WTC11 (cell line): ENCODE measurements around the gene ZNF669. TPM values are rescaled to one million over a fixed set of nuclear protein-coding genes. Genes with fewer than 3 reads are reported as not detected.
A peak's percentile ranks its signal among the peaks of the same experiment; 100 is the strongest.

Experiments
- ATAC-seq: fragments of 200-7000 bp; cut with Tn5 transposase; 2 replicates; pipeline ENCODE4 v1.10.0; 2021; ENCODE audit warnings: mild to moderate bottlenecking, moderate library complexity
- CTCF ChIA-PET: fragments of 300-600 bp; sonication (Branson Sonifier 250); formaldehyde crosslinking; loops from one replicate; lab custom pipeline; 2021; ENCODE audit warnings: antibody characterized with exemption; lab: Charles Lee
- POLR2A ChIA-PET: fragments of 350-600 bp; sonication (Branson Sonifier 250); formaldehyde crosslinking; loops from one replicate; lab custom pipeline; 2021; ENCODE audit warnings: antibody characterized with exemption; lab: Charles Lee
- DNase-seq: peaks from one replicate; pipeline ENCODE4 v3.0.0; 2021; ENCODE audit warnings: low spot score
- H3K27ac Mint-ChIP-seq: 2 replicates; pipeline ENCODE4 v1.8.0; 2021; ENCODE audit warnings: mixed read lengths
- H3K27me3 Mint-ChIP-seq: 2 replicates; pipeline ENCODE4 v1.8.0; 2021; ENCODE audit warnings: low read depth, mild to moderate bottlenecking, moderate library complexity, mixed read lengths
- H3K36me3 Mint-ChIP-seq: 2 replicates; pipeline ENCODE4 v1.8.0; 2021; ENCODE audit warnings: mixed read lengths
- H3K4me1 Mint-ChIP-seq: 2 replicates; pipeline ENCODE4 v1.8.0; 2022; ENCODE audit warnings: mixed read lengths
- H3K4me3 Mint-ChIP-seq: 2 replicates; pipeline ENCODE4 v1.8.0; 2021; ENCODE audit warnings: mild to moderate bottlenecking, moderate library complexity, mixed read lengths
- H3K9me3 Mint-ChIP-seq: 2 replicates; pipeline ENCODE4 v1.8.0; 2021; ENCODE audit warnings: mixed read lengths
- CBFB ChIP-seq: sonication (generic); formaldehyde crosslinking; IDR thresholded peaks from 2 replicates; pipeline ENCODE4 v1.8.1; 2022; ENCODE audit warnings: mild to moderate bottlenecking, low read depth, missing genetic modification reagents
- FOXP1 ChIP-seq: sonication (generic); formaldehyde crosslinking; IDR thresholded peaks from 2 replicates; pipeline ENCODE4 v1.8.0; 2022; ENCODE audit warnings: missing genetic modification reagents, mild to moderate bottlenecking, moderate library complexity, borderline replicate concordance
- KAT7 ChIP-seq: sonication (generic); formaldehyde crosslinking; IDR thresholded peaks from 2 replicates; pipeline ENCODE4 v1.8.1; 2023; ENCODE audit warnings: missing genetic modification reagents, mild to moderate bottlenecking, borderline replicate concordance
- MYBL2 ChIP-seq: sonication (generic); formaldehyde crosslinking; IDR thresholded peaks from 2 replicates; pipeline ENCODE4 v1.8.1; 2023; ENCODE audit warnings: mild to moderate bottlenecking, moderate library complexity, missing genetic modification reagents
- NFYB ChIP-seq: sonication (generic); formaldehyde crosslinking; conservative IDR thresholded peaks from 2 replicates; pipeline ENCODE4 v1.8.0; 2022; ENCODE audit warnings: low read depth, missing genetic modification reagents
- NR1H2 ChIP-seq: sonication (generic); formaldehyde crosslinking; IDR thresholded peaks from 2 replicates; pipeline ENCODE4 v1.9.0; 2021; ENCODE audit warnings: mild to moderate bottlenecking, moderate library complexity, missing genetic modification reagents
- RORB ChIP-seq: fragments of 250-450 bp; sonication (Bioruptor Pico); IDR thresholded peaks from 2 replicates; pipeline ENCODE4 v1.9.0; 2021; ENCODE audit warnings: mild to moderate bottlenecking
- SP1 ChIP-seq: sonication (generic); formaldehyde crosslinking; conservative IDR thresholded peaks from 2 replicates; pipeline ENCODE4 v1.8.1; 2022; ENCODE audit warnings: missing genetic modification reagents
- ZBTB21 ChIP-seq: sonication (generic); formaldehyde crosslinking; IDR thresholded peaks from 2 replicates; pipeline ENCODE4 v1.8.1; 2023; ENCODE audit warnings: mild to moderate bottlenecking, missing genetic modification reagents, borderline replicate concordance
- ZNF138 ChIP-seq: sonication (generic); formaldehyde crosslinking; conservative IDR thresholded peaks from 2 replicates; pipeline ENCODE4 v1.8.1; 2022; ENCODE audit warnings: mild to moderate bottlenecking, moderate library complexity, missing genetic modification reagents
- total RNA-seq: library from RNA; stranded (reverse); gene quantifications from 3 replicates; pipeline ENCODE4 v1.2.3, GENCODE V29; 2021
- TF ChIP-seq, protein P1 (sequence below): fragments of 250-450 bp; sonication (Bioruptor Pico); IDR thresholded peaks from 2 replicates; pipeline ENCODE4 v1.9.0; 2021; ENCODE audit warnings: mild to moderate bottlenecking, borderline replicate concordance
- TF ChIP-seq, protein P2 (sequence below): sonication (generic); formaldehyde crosslinking; IDR thresholded peaks from 2 replicates; pipeline ENCODE4 v1.8.0; 2022; ENCODE audit warnings: mild to moderate bottlenecking, missing genetic modification reagents
- TF ChIP-seq, protein P3 (sequence below): sonication (generic); formaldehyde crosslinking; IDR thresholded peaks from 2 replicates; pipeline ENCODE4 v1.8.1; 2022; ENCODE audit warnings: mild to moderate bottlenecking, missing genetic modification reagents, moderate library complexity, borderline replicate concordance
- TF ChIP-seq, protein P4 (sequence below): sonication (generic); formaldehyde crosslinking; IDR thresholded peaks from 2 replicates; pipeline ENCODE4 v1.8.1; 2023; ENCODE audit warnings: mild to moderate bottlenecking, missing genetic modification reagents, moderate library complexity
- TF ChIP-seq, protein P5 (sequence below): sonication (generic); formaldehyde crosslinking; IDR thresholded peaks from 2 replicates; pipeline ENCODE4 v1.8.1; 2022; ENCODE audit warnings: low read depth, mild to moderate bottlenecking, moderate library complexity, missing genetic modification reagents, borderline replicate concordance
- TF ChIP-seq, protein P6 (sequence below): sonication (generic); formaldehyde crosslinking; conservative IDR thresholded peaks from 2 replicates; pipeline ENCODE4 v1.8.1; 2023; ENCODE audit warnings: mild to moderate bottlenecking, low read depth, missing genetic modification reagents, moderate library complexity
- TF ChIP-seq, protein P7 (sequence below): sonication (generic); formaldehyde crosslinking; IDR thresholded peaks from 2 replicates; pipeline ENCODE4 v1.8.0; 2022; ENCODE audit warnings: mild to moderate bottlenecking, missing genetic modification reagents
- TF ChIP-seq, protein P8 (sequence below): sonication (generic); formaldehyde crosslinking; IDR thresholded peaks from 2 replicates; pipeline ENCODE4 v1.8.1; 2023; ENCODE audit warnings: mild to moderate bottlenecking, missing genetic modification reagents

The ZNF669 gene
- total RNA-seq, 1 experiment from 2014 or later = 18.3 TPM

DNA sequence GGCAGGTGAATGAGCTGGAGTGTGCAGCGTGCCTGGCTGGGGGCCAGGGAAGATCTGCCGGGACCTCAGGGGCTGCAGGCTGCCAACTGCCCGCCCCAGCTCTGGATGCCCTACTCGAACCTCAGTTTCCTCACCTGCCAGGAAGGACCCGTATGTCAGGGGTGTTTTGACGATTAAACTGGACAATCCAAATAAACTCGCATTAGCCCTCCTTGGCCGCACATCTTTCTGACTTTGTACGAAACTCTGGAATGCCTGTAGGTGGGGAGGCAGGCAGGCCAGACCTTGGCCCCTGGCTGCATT lies 8.3 kb upstream of the ZNF669 start (continued):
- TF ChIP-seq, protein P1, sequence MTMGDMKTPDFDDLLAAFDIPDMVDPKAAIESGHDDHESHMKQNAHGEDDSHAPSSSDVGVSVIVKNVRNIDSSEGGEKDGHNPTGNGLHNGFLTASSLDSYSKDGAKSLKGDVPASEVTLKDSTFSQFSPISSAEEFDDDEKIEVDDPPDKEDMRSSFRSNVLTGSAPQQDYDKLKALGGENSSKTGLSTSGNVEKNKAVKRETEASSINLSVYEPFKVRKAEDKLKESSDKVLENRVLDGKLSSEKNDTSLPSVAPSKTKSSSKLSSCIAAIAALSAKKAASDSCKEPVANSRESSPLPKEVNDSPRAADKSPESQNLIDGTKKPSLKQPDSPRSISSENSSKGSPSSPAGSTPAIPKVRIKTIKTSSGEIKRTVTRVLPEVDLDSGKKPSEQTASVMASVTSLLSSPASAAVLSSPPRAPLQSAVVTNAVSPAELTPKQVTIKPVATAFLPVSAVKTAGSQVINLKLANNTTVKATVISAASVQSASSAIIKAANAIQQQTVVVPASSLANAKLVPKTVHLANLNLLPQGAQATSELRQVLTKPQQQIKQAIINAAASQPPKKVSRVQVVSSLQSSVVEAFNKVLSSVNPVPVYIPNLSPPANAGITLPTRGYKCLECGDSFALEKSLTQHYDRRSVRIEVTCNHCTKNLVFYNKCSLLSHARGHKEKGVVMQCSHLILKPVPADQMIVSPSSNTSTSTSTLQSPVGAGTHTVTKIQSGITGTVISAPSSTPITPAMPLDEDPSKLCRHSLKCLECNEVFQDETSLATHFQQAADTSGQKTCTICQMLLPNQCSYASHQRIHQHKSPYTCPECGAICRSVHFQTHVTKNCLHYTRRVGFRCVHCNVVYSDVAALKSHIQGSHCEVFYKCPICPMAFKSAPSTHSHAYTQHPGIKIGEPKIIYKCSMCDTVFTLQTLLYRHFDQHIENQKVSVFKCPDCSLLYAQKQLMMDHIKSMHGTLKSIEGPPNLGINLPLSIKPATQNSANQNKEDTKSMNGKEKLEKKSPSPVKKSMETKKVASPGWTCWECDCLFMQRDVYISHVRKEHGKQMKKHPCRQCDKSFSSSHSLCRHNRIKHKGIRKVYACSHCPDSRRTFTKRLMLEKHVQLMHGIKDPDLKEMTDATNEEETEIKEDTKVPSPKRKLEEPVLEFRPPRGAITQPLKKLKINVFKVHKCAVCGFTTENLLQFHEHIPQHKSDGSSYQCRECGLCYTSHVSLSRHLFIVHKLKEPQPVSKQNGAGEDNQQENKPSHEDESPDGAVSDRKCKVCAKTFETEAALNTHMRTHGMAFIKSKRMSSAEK (CRISPR knock-in tag) = no peak
- no peak for TF ChIP-seq CBFB
- TF ChIP-seq, protein P2, sequence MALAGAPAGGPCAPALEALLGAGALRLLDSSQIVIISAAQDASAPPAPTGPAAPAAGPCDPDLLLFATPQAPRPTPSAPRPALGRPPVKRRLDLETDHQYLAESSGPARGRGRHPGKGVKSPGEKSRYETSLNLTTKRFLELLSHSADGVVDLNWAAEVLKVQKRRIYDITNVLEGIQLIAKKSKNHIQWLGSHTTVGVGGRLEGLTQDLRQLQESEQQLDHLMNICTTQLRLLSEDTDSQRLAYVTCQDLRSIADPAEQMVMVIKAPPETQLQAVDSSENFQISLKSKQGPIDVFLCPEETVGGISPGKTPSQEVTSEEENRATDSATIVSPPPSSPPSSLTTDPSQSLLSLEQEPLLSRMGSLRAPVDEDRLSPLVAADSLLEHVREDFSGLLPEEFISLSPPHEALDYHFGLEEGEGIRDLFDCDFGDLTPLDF (CRISPR knock-in tag) = no peak
- TF ChIP-seq, protein P3, sequence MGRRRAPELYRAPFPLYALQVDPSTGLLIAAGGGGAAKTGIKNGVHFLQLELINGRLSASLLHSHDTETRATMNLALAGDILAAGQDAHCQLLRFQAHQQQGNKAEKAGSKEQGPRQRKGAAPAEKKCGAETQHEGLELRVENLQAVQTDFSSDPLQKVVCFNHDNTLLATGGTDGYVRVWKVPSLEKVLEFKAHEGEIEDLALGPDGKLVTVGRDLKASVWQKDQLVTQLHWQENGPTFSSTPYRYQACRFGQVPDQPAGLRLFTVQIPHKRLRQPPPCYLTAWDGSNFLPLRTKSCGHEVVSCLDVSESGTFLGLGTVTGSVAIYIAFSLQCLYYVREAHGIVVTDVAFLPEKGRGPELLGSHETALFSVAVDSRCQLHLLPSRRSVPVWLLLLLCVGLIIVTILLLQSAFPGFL (CRISPR knock-in tag) = no peak
- TF ChIP-seq, all 79 proteins: peak for 0

DNA sequence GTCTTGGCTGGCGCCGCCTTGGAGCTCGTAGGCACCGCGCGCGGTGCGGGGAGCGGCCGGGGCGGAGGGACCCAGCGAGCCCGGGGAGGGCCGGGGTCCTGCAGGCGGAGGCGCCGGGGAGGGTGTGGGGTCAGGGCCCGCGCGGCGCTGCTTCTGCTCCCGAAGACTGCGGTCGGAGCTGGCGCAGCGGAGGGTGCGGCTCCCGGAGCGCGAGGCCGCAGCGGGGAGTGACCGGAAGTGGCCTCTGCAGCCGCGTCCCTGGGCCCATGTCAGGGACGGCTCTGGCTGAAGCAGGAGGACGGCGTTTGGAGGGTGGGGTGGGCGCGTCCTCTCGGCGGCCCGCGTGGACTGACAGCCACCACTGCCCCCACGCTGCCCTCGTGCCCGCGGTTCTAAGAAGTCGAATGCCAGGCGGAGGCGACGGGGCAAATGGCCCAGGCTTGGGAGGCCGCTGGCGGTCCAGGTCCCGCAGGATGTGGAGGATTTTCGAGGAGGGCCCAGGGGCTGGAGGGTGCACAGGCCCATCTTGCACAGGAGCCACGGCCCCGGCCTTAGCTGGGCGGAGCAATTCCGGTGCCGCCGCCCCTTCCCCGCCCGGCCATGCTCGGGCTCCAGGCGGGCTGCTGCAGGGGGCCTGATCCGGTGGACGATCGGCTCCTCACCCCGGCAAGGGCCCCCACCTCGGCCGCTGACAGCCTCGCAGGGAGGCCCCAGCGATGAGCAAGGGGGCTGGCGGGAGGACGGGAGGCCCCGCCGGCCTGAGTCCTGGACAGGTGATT lies 7.7 kb upstream of the ZNF669 start:
- POLR2A ChIA-PET = interaction anchor here (0.6 kb wide), 1 partner anchor 180 kb away, joined by 3 read pairs; the partner anchor contains the start of gene AHCTF1
- H3K36me3 Mint-ChIP-seq = no peaks in the 10 kb centered on the region
- CTCF ChIA-PET = interaction anchor here (1.5 kb wide), 1 partner anchor 35 kb away, joined by 6 read pairs; no protein-coding TSS in a partner anchor
- H3K4me3 Mint-ChIP-seq = peak overlapping the region; percentile 72
- H3K27me3 Mint-ChIP-seq = peaks cover 54% of the 10 kb centered on the region
- H3K4me1 Mint-ChIP-seq = peaks cover 12% of the 10 kb centered on the region
- H3K9me3 Mint-ChIP-seq = no peaks in the 10 kb centered on the region
- ATAC-seq = peak; percentile 84
- DNase-seq = peak; percentile 54
- no peak overlapping the region for H3K27ac Mint-ChIP-seq
- TF ChIP-seq ZNF138 (CRISPR knock-in tag) = no peak
- TF ChIP-seq SP1 (CRISPR knock-in tag) = peak; percentile 55; the same call in 1 of the 2 replicates
- TF ChIP-seq NFYB (CRISPR knock-in tag) = 0 out of 2 replicates have a peak, but pooled peaks have one; percentile 9
- TF ChIP-seq, protein P4, sequence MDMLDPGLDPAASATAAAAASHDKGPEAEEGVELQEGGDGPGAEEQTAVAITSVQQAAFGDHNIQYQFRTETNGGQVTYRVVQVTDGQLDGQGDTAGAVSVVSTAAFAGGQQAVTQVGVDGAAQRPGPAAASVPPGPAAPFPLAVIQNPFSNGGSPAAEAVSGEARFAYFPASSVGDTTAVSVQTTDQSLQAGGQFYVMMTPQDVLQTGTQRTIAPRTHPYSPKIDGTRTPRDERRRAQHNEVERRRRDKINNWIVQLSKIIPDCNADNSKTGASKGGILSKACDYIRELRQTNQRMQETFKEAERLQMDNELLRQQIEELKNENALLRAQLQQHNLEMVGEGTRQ (CRISPR knock-in tag) = 0 out of 2 replicates have a peak, but pooled peaks have one; percentile 2
- 0 out of 2 replicates have a peak, but pooled peaks have one; percentile 42 for TF ChIP-seq KAT7
- TF ChIP-seq ZBTB21 (CRISPR knock-in tag) = 0 out of 2 replicates have a peak, but pooled peaks have one; percentile 31
- TF ChIP-seq NR1H2 (CRISPR knock-in tag) = no peak
- TF ChIP-seq, protein P5, sequence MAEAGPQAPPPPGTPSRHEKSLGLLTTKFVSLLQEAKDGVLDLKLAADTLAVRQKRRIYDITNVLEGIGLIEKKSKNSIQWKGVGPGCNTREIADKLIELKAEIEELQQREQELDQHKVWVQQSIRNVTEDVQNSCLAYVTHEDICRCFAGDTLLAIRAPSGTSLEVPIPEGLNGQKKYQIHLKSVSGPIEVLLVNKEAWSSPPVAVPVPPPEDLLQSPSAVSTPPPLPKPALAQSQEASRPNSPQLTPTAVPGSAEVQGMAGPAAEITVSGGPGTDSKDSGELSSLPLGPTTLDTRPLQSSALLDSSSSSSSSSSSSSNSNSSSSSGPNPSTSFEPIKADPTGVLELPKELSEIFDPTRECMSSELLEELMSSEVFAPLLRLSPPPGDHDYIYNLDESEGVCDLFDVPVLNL (CRISPR knock-in tag) = 0 out of 2 replicates have a peak, but pooled peaks have one; percentile 28
- TF ChIP-seq MYBL2 = no peak
- no peak for TF ChIP-seq RORB (CRISPR knock-in tag)
- TF ChIP-seq CBFB = 0 out of 2 replicates have a peak, but pooled peaks have one; percentile 55
- TF ChIP-seq, protein P6, sequence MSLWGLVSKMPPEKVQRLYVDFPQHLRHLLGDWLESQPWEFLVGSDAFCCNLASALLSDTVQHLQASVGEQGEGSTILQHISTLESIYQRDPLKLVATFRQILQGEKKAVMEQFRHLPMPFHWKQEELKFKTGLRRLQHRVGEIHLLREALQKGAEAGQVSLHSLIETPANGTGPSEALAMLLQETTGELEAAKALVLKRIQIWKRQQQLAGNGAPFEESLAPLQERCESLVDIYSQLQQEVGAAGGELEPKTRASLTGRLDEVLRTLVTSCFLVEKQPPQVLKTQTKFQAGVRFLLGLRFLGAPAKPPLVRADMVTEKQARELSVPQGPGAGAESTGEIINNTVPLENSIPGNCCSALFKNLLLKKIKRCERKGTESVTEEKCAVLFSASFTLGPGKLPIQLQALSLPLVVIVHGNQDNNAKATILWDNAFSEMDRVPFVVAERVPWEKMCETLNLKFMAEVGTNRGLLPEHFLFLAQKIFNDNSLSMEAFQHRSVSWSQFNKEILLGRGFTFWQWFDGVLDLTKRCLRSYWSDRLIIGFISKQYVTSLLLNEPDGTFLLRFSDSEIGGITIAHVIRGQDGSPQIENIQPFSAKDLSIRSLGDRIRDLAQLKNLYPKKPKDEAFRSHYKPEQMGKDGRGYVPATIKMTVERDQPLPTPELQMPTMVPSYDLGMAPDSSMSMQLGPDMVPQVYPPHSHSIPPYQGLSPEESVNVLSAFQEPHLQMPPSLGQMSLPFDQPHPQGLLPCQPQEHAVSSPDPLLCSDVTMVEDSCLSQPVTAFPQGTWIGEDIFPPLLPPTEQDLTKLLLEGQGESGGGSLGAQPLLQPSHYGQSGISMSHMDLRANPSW (CRISPR knock-in tag) = no peak
- TF ChIP-seq, protein P7, sequence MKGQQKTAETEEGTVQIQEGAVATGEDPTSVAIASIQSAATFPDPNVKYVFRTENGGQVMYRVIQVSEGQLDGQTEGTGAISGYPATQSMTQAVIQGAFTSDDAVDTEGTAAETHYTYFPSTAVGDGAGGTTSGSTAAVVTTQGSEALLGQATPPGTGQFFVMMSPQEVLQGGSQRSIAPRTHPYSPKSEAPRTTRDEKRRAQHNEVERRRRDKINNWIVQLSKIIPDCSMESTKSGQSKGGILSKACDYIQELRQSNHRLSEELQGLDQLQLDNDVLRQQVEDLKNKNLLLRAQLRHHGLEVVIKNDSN = peak; percentile 46; the same call in 1 of the 2 replicates
- peak; percentile 21 for TF ChIP-seq FOXP1 (CRISPR knock-in tag)
- TF ChIP-seq, protein P8, sequence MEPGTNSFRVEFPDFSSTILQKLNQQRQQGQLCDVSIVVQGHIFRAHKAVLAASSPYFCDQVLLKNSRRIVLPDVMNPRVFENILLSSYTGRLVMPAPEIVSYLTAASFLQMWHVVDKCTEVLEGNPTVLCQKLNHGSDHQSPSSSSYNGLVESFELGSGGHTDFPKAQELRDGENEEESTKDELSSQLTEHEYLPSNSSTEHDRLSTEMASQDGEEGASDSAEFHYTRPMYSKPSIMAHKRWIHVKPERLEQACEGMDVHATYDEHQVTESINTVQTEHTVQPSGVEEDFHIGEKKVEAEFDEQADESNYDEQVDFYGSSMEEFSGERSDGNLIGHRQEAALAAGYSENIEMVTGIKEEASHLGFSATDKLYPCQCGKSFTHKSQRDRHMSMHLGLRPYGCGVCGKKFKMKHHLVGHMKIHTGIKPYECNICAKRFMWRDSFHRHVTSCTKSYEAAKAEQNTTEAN = 0 out of 2 replicates have a peak, but pooled peaks have one; percentile 32
